NAMALWA (cell line): ENCODE measurements around the gene LMNB1.
"Not testable (repeated sequence)": the region's sequence is repeated elsewhere in the genome, so short reads cannot be mapped to it uniquely, and the experiment has no call there.

Experiments used
- DNase-seq: peaks from one replicate; pipeline ENCODE4 v3.0.0-alpha.2; 2015; ENCODE audit warnings: low spot score

Gene LMNB1

DNA sequence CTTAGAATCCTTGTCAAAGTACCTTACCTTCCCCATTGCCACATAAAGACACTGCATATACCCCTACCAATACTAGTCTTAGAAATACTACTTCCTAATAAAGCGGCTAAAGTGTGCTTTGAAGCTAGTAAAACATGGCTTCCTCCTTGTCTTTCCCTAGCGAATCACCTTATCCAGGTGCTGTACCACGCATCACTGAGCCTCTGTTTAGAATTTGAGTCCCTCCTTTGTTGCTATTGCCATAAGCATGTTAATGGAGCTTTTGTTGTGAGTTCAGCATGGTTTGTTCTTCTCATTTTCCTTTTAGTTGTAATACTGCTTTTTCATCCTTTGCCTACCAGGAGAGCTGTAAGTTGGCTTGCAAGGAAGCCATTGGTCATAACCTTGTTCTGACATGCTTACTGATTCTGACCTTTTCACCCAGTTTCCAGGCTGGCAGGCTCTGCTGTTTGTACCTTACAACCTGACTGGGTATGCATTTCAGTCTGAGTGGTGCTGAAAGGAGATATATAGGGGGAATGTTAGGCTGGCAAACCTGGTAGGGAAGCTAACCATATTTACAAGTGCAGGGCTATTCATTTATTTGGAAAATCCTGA is 49.8 kb downstream of the LMNB1 start:
- DNase-seq = no peak

DNA sequence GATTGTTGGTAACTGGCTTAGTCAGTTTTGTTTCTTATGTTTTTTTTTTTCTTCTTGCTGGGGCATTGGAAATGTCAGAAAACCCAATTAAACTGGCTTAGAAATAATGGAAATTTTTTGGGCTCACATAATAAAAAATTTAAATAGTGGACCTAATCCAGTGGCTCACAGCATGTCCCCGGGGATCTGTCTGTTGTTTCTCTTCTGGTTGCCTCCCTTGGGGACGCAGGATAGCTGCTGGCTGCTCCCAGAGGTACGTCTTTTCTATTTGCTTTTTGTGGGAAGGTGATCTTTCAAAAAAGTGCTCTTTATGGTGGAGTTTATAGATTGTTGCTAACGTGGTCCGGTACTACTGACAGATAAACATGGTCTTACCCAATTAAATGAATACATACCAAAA is 52.2 kb downstream of the LMNB1 start:
- no peak for DNase-seq

GRCh38 chr5:126830061-126830460 is 53.1 kb downstream of the LMNB1 start:
- DNase-seq = no peak

GRCh38 chr5:126831156-126831555 is 54.2 kb downstream of the LMNB1 start:
- DNase-seq = no peak

GRCh38 chr5:126836778-126837177 is 59.8 kb downstream of the LMNB1 start:
- DNase-seq = no peak

DNA sequence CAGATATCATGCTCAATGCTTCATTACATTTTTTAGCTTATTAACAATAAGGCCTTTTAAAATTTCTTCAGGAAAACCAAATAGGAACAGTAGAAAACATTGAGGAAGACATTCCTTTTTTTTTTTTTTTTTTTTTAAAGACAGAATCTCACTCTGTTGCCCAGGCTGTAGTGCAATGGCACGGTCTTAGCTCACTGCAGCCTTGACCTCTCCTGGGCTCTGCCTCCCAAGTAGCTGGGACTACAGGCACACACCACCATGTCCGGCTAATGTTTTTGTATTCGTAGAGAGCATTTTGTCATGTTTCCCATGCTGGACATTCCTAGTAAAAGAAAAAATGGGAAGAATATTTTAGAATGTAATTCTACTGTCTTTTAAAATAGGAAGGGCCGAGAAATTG is 60.3 kb downstream of the LMNB1 start:
- DNase-seq = no peak

DNA sequence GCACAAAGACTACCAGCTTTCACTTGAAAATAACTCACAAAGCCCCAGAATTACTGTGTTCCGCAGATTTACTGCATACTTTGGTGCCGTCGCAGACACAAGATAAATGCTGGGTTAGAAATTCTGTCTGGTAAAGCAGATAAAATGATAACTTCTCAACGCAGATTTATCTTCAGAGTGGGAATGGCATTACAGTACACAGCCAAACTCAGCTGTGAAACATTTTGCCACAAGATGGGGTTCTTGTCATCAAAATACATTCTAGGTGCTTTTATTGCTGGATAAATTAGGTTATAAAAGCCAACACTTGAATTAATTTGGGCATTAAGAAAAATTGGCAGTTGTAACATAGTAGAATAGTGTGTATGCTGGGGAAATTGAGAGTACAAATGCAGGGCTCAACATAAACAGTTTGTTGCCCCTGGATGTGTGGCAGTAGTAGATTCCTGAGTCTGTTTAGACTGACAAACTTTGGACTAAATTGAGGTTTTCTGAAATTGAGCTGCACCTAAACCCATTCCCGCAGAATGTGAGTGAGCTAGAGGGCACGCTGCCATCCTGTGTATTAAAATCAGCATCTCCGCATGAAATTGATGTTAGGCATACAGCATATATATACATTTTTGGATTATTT is 61.1 kb downstream of the LMNB1 start:
- DNase-seq = peak; percentile 25

GRCh38 chr5:126839407-126839806 is 62.5 kb downstream of the LMNB1 start:
- DNase-seq = not testable (repeated sequence)

GRCh38 chr5:126843375-126843774 is 66.4 kb downstream of the LMNB1 start:
- DNase-seq = not testable (repeated sequence)

GRCh38 chr5:126845470-126846070 is 68.6 kb downstream of the LMNB1 start:
- peak; percentile 74 for DNase-seq

DNA sequence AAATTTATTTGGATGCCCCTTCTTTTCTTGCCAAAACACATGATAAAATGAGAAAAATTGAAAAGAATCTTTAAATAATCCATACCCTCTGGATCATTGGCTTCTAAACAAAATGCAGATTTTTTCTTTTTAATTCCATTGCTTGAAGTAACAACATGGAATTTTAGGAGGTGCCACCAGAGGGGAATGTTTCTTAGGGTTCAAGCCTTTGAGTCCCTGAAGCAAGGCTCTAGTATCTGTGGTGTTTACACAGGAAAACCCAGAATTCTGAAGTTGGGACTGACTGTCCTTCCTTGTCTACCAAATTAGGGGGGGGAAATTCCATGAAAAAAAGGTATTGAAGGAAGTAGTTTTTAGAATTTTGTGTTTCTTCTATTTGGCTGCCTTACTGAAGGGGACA is 69.4 kb downstream of the LMNB1 start:
- no peak for DNase-seq

DNA sequence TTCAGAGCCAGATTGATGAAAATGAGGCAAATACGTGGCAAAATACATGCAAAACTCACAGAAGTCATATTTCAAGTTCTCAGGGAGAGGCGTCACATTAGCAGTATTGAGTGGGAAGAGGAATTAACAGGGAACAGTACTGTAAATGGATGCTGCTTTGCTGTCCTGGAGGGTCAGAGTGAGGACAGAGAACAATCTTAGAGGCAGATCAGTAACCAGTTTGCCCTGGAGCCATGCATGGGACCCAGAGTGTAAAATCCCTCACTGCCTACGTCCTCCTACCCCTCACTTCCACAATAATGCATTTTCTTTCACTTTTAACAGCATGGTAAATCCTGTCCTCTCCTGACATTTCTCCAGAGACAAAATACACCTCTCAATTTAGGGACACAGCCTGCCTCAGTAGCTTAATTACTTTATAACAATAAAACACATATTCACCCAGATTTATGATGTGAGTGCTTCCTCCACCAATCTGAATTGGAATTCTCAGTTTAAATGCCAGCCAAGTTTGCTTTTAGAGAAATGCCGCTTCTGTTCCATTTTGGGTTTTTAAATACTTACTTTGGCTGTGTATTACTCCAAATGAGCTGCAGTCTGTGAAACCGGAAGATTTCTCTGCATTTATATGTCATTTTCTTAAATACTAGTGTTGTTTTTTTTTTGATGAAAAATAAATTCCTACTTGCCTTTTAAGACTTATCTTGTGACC is 70.0 kb downstream of the LMNB1 start:
- DNase-seq = no peak

DNA sequence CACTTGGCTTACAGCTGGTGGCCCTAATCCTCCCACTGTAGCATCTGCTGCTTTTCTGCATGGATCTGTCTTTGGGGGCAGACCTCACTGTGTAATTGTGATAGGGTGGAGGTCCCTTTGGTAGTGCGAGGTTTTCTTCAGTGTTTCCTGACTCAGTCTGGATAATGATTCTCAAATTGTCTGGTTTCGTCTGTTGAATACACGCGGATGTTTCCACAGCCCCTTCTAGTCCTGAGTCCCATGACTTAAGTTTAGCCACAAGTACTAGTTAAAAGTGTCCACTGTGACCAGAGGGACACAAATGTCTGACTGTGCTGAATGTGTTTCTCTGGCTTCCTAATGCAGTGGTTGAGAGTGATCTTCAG is 70.5 kb downstream of the LMNB1 start:
- no peak for DNase-seq

DNA sequence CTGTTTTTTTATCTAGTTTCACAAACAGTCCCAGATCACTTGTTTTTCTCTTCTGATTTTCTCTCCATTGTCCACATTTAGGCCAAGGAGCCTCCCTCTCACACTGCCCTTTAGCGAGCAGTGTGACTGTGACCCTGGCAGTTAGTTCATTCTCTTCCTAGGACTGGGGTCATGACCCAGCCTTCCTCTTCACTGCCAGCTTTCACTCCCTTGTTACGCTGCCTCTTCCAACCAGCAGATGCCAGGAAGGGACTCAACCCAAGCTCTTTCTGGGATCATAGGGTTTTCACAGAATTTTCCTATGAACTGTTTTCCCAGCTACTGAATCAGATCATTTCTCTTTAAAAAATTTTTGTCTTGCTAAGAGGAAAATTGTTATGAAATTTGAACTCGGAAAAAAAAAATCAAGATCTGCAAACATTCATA is 70.9 kb downstream of the LMNB1 start:
- no peak for DNase-seq

DNA sequence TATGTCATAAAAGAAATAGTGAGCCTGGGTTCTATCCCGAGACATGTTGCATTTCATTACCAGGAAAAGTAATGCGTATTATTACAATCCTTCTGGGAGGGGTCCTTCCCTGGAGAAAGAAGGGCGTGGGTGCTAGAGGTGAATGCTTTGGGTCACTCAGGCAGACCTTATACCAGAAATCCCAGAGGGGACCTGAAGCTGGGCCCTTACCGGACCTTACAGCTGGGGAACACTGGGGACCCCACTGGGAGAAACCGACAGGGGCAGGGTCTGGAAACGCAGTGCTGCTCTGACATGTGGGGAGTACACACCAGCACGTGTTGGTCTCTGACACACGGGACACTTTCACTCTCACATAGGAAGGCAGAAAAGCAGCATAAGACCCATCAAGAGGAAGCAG is 71.3 kb downstream of the LMNB1 start:
- no peak for DNase-seq

- no peak for DNase-seq
Measured at GRCh38 chr5:126849101-126849678, 72.3 kb downstream of the LMNB1 start.

DNA sequence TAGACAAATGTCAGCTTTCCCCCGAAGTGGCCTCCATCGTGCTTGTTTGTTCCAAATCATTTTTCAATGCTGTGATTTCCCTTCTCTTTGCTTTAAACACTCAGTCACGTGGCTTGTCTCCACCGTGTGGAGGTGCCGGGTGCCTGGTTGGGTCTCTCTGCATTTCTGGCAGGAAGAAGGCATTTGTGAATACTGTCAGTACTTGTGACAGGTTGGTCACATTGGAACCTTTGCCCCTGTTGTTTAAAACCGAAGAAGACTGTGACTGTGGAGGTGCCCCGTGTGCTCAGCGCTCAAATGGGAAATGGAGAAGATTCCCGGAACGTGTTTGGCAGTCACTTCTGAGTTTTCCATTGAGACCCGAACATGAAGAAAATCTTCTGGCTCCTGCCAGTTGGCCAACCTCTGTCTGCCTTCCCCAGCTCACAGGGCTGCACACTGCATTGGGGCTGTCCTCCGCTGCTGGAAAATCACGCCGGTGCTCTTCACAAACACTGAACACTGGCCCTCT is 74.6 kb downstream of the LMNB1 start:
- no peak for DNase-seq

DNA sequence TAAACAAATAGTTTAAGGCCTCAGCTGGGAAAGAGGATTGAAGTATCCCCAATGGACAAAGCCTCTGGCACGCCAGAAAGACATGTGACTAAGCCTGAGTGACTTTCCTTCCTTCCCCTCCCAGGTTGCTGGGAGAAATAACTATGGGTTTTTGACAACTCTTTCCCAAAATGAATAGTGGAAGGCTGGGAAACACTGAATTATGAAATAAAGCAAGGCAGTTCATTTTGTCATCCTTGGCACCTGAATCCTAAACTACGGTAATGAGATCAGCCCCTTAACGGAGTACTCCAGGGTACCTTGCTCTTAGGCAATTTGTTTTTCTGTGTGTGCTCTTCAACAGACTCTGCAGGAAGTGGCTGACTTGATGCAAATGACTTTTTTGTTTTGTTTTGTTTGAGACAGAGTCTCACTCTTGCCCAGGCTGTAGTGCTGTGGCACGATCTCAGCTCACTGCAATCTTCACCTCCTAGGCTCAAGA is 75.2 kb downstream of the LMNB1 start:
- peak; percentile 66 for DNase-seq

DNA sequence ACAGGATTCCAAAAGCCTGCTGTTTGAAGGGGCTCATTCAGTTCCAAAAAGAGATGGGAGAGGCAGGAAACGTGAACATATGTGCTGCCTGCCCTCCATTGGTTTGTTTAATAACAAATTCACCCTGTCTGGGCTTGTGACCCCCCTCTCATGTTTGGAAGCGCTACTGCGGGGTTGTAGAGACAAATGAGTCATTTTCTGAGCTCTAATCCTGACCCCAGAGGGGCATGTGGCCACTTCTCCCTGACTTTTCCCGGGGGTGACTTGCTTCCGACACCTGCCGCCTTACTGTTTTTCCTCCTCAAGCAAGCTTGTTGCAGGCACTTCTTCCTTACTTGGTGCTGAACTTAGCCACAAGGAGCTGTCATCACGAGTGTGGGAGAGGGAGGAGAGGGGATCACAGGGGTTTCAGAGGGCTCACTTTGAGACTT is 75.9 kb downstream of the LMNB1 start:
- no peak for DNase-seq

- DNase-seq = not testable (repeated sequence)
Measured at GRCh38 chr5:126853541-126854307, 76.8 kb downstream of the LMNB1 start.

- DNase-seq = no peak
Measured at GRCh38 chr5:126854526-126855110, 77.7 kb downstream of the LMNB1 start.
